Mesenchymal stem cell (in vitro differentiated cells and primary cell): ENCODE data around the gene KIF1B.
"Not testable (repeated sequence)": the region's sequence is repeated elsewhere in the genome, so short reads cannot be mapped to it uniquely, and the experiment has no call there.

Experiments
- DNase-seq: peaks from one replicate; pipeline ENCODE4 v3.0.0-alpha.2; 2013
- H2AFZ ChIP-seq: one replicate; pipeline ENCODE4 v1.6.1; 2013; ENCODE audit warnings: low read depth, mild to moderate bottlenecking, control low read depth, inconsistent platforms, low read length, moderate library complexity
- H2AK5ac ChIP-seq: 2 replicates; pipeline ENCODE4 v1.6.1; 2013; ENCODE audit warnings: low read length, moderate library complexity, mild to moderate bottlenecking, inconsistent platforms; ENCODE audit not compliant: severe bottlenecking
- H2BK120ac ChIP-seq: one replicate; pipeline ENCODE4 v1.6.1; 2013; ENCODE audit warnings: low read depth, mild to moderate bottlenecking, inconsistent platforms, low read length, moderate library complexity
- H2BK12ac ChIP-seq, 2 experiments: one replicate each; pipeline ENCODE4 v1.6.1; 2013; ENCODE audit warnings: inconsistent platforms in 2 of 2, low read length in 2 of 2, mild to moderate bottlenecking in 2 of 2, moderate library complexity in 2 of 2, control low read depth in 1 of 2
- H2BK15ac ChIP-seq: one replicate; pipeline ENCODE4 v1.6.1; 2013; ENCODE audit warnings: mild to moderate bottlenecking, low read depth, inconsistent platforms; ENCODE audit not compliant: poor library complexity, severe bottlenecking
- H2BK5ac ChIP-seq: 2 replicates; pipeline ENCODE4 v1.6.1; 2013; ENCODE audit warnings: low read depth, mild to moderate bottlenecking, low read length, control low read depth, inconsistent platforms; ENCODE audit not compliant: poor library complexity, severe bottlenecking
- H3K14ac ChIP-seq, 2 experiments: one replicate each; pipeline ENCODE4 v1.6.1; 2013; ENCODE audit warnings: inconsistent platforms in 2 of 2, low read length in 2 of 2, control low read depth in 1 of 2, mild to moderate bottlenecking in 1 of 2, moderate library complexity in 1 of 2
- H3K18ac ChIP-seq, 2 experiments: one replicate each; pipeline ENCODE4 v1.6.1; 2013; ENCODE audit warnings: inconsistent platforms in 2 of 2, low read length in 2 of 2, control low read depth in 1 of 2, low read depth in 1 of 2, mild to moderate bottlenecking in 1 of 2
- H3K23ac ChIP-seq, 2 experiments: one replicate each; pipeline ENCODE4 v1.6.1; 2013; ENCODE audit warnings: inconsistent platforms in 2 of 2, low read length in 2 of 2, mild to moderate bottlenecking in 2 of 2, moderate library complexity in 2 of 2, control low read depth in 1 of 2
- H3K27ac ChIP-seq: 2 replicates; pipeline ENCODE4 v1.5.1; 2013; ENCODE audit warnings: mild to moderate bottlenecking, moderate library complexity, low read length, control low read depth, inconsistent platforms; ENCODE audit not compliant: poor library complexity, severe bottlenecking
- H3K27me3 ChIP-seq, 2 experiments: 2 replicates each; pipeline versions ENCODE4 v1.6.1 to v1.7.0; 2013; ENCODE audit warnings: low read length in 2 of 2, mild to moderate bottlenecking in 2 of 2, moderate library complexity in 2 of 2, control low read depth in 1 of 2, inconsistent platforms in 1 of 2; ENCODE audit not compliant: control insufficient read depth in 1 of 2, insufficient read depth in 1 of 2
- H3K36me3 ChIP-seq, 2 experiments: 2 replicates each; pipeline versions ENCODE4 v1.6.1 to v1.7.0; 2013; ENCODE audit warnings: low read length in 2 of 2, control low read depth in 1 of 2, inconsistent platforms in 1 of 2, low read depth in 1 of 2, mild to moderate bottlenecking in 1 of 2; ENCODE audit not compliant: insufficient read depth in 2 of 2, control insufficient read depth in 1 of 2
- H3K4ac ChIP-seq, 2 experiments: one replicate each; pipeline ENCODE4 v1.6.1; 2013; ENCODE audit warnings: inconsistent platforms in 2 of 2, low read length in 2 of 2, mild to moderate bottlenecking in 2 of 2, moderate library complexity in 2 of 2, control low read depth in 1 of 2, low read depth in 1 of 2
- H3K4me1 ChIP-seq: 2 replicates; pipeline ENCODE4 v1.6.1; 2013; ENCODE audit warnings: low read depth, low read length, control low read depth; ENCODE audit not compliant: control insufficient read depth, insufficient read depth
- H3K4me2 ChIP-seq: 2 replicates; pipeline ENCODE4 v1.6.1; 2013; ENCODE audit warnings: low read length, mild to moderate bottlenecking, inconsistent platforms; ENCODE audit not compliant: poor library complexity, severe bottlenecking
- H3K4me3 ChIP-seq, 2 experiments: 2 replicates each; pipeline versions ENCODE4 v1.5.1 to v1.7.0; 2013; ENCODE audit warnings: low read length in 2 of 2, mild to moderate bottlenecking in 2 of 2, control low read depth in 1 of 2, low read depth in 1 of 2; ENCODE audit not compliant: insufficient read depth in 1 of 2
- H3K79me1 ChIP-seq: replicated peaks from 2 replicates; pipeline ENCODE4 v1.6.1; 2013; ENCODE audit warnings: mild to moderate bottlenecking, control low read depth, low read length, inconsistent platforms; ENCODE audit not compliant: poor library complexity, severe bottlenecking
- H3K9ac ChIP-seq: 2 replicates; pipeline ENCODE4 v1.7.0; 2013; ENCODE audit warnings: mild to moderate bottlenecking, low read length, moderate library complexity
- H3K9me3 ChIP-seq: 2 replicates; pipeline ENCODE4 v1.7.0; 2013; ENCODE audit warnings: mild to moderate bottlenecking, low read length; ENCODE audit not compliant: control insufficient read depth
- H4K8ac ChIP-seq: one replicate; pipeline ENCODE4 v1.6.1; 2013; ENCODE audit warnings: inconsistent platforms, mild to moderate bottlenecking, low read length, moderate library complexity
- H4K91ac ChIP-seq: one replicate; pipeline ENCODE4 v1.6.1; 2013; ENCODE audit warnings: mild to moderate bottlenecking, low read length, inconsistent platforms
- WGBS: methylation state at CpG from one replicate; pipeline ENCODE4 v1.1.7; 2013; ENCODE audit warnings: mixed read lengths; 5-methylcytosine and 5-hydroxymethylcytosine counted together

KIF1B gene

DNA sequence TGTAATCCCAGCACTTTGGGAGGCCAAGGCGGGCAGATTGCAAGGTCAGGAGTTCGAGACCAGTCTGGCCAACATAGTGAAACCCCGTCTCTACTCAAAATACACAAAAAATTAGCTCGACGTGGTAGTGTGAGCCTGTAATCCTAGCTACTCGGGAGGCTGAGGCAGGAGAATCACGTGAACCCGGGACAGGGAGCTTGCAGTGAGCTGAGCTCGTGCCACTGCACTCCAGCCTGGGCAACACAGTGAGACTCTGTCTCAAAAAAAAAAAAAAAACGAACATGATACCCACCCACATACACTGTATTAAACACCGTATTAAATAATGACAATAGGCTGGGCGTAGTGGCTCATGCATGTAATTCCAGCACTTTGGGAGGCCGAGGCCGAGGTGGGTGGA is 5.2 kb upstream of the KIF1B start:
- not testable (repeated sequence) for H4K8ac ChIP-seq, H3K14ac ChIP-seq, H2BK120ac ChIP-seq, H3K4me3 ChIP-seq, H2AK5ac ChIP-seq, H4K91ac ChIP-seq, H3K23ac ChIP-seq, H2BK5ac ChIP-seq, DNase-seq, H3K4ac ChIP-seq, H3K9ac ChIP-seq, H3K9me3 ChIP-seq, H2BK12ac ChIP-seq, H3K4me1 ChIP-seq, H3K18ac ChIP-seq, H3K79me1 ChIP-seq, H2BK15ac ChIP-seq, H3K27ac ChIP-seq, H3K4me2 ChIP-seq, H2AFZ ChIP-seq, H3K36me3 ChIP-seq
- peaks cover 0 to 12% of the 10 kb centered on the region in 2 experiments for H3K27me3 ChIP-seq
- WGBS = 90% methylated on average over 14 of the region's 14 CpGs

DNA sequence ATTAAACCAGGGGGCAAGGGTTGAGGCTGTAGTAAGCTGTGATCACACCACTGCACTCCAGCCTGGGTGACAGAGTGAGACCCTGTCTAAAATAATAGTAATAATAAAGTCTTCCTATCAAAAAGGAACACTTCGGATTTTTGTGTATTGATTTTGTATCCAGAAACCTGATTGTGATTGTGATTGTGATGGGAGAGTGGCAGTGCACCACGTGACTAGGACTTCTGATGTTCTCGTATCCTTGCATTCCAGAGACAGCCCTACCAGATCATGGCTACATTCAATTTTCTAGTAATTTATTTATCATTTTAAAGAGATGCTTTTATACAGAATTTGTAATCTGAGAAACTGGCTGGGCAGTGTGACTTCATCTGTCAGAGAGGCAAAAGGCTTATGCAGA is 2.6 kb upstream of the KIF1B start:
- Histone ChIP-seq H3K4me2 (no peak overlapping the region), H2AFZ (no peak overlapping the region), H3K4me3 (no peak overlapping the region), H3K4ac (no peak overlapping the region), H3K27ac (no peak overlapping the region), H3K36me3 (no peaks in the 10 kb centered on the region), H4K8ac (no peak overlapping the region), H2BK15ac (no peak overlapping the region), H2AK5ac (no peak overlapping the region), H3K23ac (no peak overlapping the region), H3K79me1 (no peaks in the 10 kb centered on the region), H3K9ac (no peak overlapping the region), H2BK5ac (no peak overlapping the region), H3K27me3 (no peaks in the 10 kb centered on the region), H4K91ac (no peak overlapping the region), H2BK120ac (no peak overlapping the region), H3K9me3 (no peaks in the 10 kb centered on the region), H3K18ac (no peak overlapping the region), H3K14ac (no peak overlapping the region), H3K4me1 (peaks cover 1% of the 10 kb centered on the region), H2BK12ac (no peak overlapping the region)
- DNase-seq = no peak
- WGBS = 100% methylated on average over 1 of the region's 3 CpGs

DNA sequence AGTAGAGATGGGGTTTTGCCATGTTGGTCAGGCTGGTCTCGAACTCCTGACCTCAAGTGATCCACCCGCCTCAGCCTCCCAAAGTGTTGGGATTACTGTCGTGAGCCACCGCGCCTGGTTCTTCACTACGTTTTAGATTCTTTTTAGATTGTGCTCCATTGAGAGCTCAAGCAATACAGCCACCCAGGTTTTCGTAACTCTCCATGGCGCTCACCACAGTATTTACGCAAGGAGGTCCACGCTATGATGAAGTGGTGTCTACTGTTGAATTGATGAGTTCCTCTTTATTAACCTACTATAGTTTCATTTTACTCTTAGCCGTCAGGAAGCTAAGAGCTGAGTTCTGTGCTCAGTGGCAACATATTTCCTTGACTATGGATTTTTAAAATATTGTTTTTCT is 1.8 kb upstream of the KIF1B start:
- Histone ChIP-seq H3K4me2 (no peak overlapping the region), H3K4ac (no peak overlapping the region), H3K4me3 (no peak overlapping the region), H2BK5ac (no peak overlapping the region), H2BK12ac (no peak overlapping the region), H3K9ac (no peak overlapping the region), H3K27me3 (no peaks in the 10 kb centered on the region), H2AK5ac (no peak overlapping the region), H2AFZ (no peak overlapping the region), H3K27ac (no peak overlapping the region), H3K36me3 (no peaks in the 10 kb centered on the region), H2BK15ac (no peak overlapping the region), H3K18ac (no peak overlapping the region), H3K79me1 (no peaks in the 10 kb centered on the region), H3K14ac (no peak overlapping the region), H3K9me3 (no peaks in the 10 kb centered on the region), H3K23ac (no peak overlapping the region), H3K4me1 (peaks cover 1% of the 10 kb centered on the region), H4K91ac (no peak overlapping the region), H4K8ac (no peak overlapping the region), H2BK120ac (no peak overlapping the region)
- 92% methylated on average over 7 of the region's 11 CpGs for WGBS
- no peak for DNase-seq

DNA sequence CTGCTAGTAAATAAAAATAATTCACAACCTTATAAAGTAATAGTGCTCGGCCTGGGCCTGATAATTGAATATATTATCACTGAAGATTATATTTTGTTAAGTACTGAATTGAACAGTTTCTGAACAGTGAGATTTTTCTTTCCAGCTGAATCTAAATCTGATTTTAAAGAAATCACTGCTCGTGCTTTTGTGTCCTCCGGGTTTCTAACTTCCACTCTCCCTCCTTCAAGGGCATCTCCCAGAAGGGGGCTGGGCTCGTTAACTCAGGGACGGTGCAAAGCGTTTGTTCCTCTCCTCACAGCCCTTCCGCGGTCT is 823 bp upstream of the KIF1B start:
- H3K27me3 ChIP-seq = no peaks in the 10 kb centered on the region
- WGBS = 0% methylated on average over 5 of the region's 8 CpGs
- H4K8ac ChIP-seq = no peak overlapping the region
- no peak overlapping the region for H2BK5ac ChIP-seq
- H3K23ac ChIP-seq = no peak overlapping the region
- H2AFZ ChIP-seq = peak overlapping the region; percentile 11
- H3K36me3 ChIP-seq = no peaks in the 10 kb centered on the region
- H2BK12ac ChIP-seq = no peak overlapping the region
- no peak for DNase-seq
- no peaks in the 10 kb centered on the region for H3K79me1 ChIP-seq
- no peak overlapping the region for H2AK5ac ChIP-seq
- no peak overlapping the region for H2BK15ac ChIP-seq
- H3K4ac ChIP-seq = no peak overlapping the region
- H3K4me1 ChIP-seq = peaks cover 2% of the 10 kb centered on the region
- H3K27ac ChIP-seq = peak overlapping the region; percentile 93
- H3K4me3 ChIP-seq = peak overlapping the region; percentile 58 to 81
- H3K9ac ChIP-seq = peak overlapping the region; percentile 96
- no peak overlapping the region for H2BK120ac ChIP-seq
- H3K14ac ChIP-seq = no peak overlapping the region
- H3K9me3 ChIP-seq = no peaks in the 10 kb centered on the region
- H3K18ac ChIP-seq = peak overlapping the region; percentile 28 to 98
- H3K4me2 ChIP-seq = peak overlapping the region; percentile 75
- no peak overlapping the region for H4K91ac ChIP-seq
